ENCODE data around the gene RIPPLY3.

DNA sequence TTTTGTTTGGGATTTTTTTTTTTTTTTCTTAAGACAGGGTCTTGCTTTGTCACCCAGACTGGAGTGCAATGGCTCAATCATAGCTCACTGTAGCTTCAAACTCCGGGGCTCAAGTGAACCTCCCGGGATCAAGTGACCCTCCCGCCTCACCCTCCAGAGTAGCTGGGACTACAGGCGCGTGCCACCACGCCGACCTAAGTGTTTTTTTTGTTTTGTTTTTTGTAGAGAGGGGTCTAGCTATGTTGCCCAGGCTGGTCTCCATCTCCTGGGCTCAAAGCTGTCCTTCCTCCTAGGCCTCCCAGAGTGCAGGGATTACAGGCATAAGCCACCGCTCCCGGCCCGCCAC, 40.8 kb upstream of the RIPPLY3 start:
- no peak for TF ChIP-seq POLR2AphosphoS5 (IDR thresholded peaks at IDR 0.05)
- TF ChIP-seq, protein P1, sequence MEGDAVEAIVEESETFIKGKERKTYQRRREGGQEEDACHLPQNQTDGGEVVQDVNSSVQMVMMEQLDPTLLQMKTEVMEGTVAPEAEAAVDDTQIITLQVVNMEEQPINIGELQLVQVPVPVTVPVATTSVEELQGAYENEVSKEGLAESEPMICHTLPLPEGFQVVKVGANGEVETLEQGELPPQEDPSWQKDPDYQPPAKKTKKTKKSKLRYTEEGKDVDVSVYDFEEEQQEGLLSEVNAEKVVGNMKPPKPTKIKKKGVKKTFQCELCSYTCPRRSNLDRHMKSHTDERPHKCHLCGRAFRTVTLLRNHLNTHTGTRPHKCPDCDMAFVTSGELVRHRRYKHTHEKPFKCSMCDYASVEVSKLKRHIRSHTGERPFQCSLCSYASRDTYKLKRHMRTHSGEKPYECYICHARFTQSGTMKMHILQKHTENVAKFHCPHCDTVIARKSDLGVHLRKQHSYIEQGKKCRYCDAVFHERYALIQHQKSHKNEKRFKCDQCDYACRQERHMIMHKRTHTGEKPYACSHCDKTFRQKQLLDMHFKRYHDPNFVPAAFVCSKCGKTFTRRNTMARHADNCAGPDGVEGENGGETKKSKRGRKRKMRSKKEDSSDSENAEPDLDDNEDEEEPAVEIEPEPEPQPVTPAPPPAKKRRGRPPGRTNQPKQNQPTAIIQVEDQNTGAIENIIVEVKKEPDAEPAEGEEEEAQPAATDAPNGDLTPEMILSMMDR (IDR thresholded peaks at IDR 0.05): no peak
- TF ChIP-seq EP300 (IDR thresholded peaks at IDR 0.05): no peak
- no peak for TF ChIP-seq POLR2A (IDR thresholded peaks at IDR 0.05)

Measured in suprapubic skin (tissue), 4 donors.